HepG2 (cell line): ENCODE results near the gene DENND11. TPM values are rescaled to one million over a fixed set of nuclear protein-coding genes. Genes with fewer than 3 reads are reported as not detected.
A peak's percentile ranks its signal among the peaks of the same experiment; 100 is the strongest.

Source experiments
- ATAC-seq: fragments of 200-7000 bp; cut with Tn5 transposase; 3 replicates; pipeline ENCODE4 v1.9.1; 2020; ENCODE audit warnings: mild to moderate bottlenecking, moderate library complexity
- BruUV-seq: library from RNA; stranded (reverse); fragments of 400-500 nt; replicated peaks from 2 replicates; lab custom pipeline; 2021; lab: Mats Ljungman, UMichigan
- CTCF ChIA-PET: fragments of 300-600 bp; formaldehyde crosslinking; extraction: SDS; loops from one replicate; lab custom pipeline; 2021; ENCODE audit warnings: low total read pairs, inconsistent platforms, low intra/inter-chr PET ratio; lab: Yijun Ruan, JAX
- POLR2A ChIA-PET: fragments of 350-600 bp; sonication (Branson Sonifier 250); formaldehyde crosslinking; loops from one replicate; lab custom pipeline; 2020; ENCODE audit warnings: antibody characterized with exemption, inconsistent platforms; lab: Yijun Ruan, JAX
- DNase-seq: peaks from one replicate; pipeline ENCODE4 v3.0.0-alpha.2; 2015; ENCODE audit warnings: low spot score
- FAIRE-seq: peaks from 3 replicates; lab custom pipeline; 2011; peaks lifted over from hg19 to GRCh38; lab: Jason Lieb, UNC
- H2AFZ ChIP-seq: one replicate; pipeline ENCODE4 v1.6.1; 2011; ENCODE audit warnings: low read length, inconsistent platforms
- H3K27ac ChIP-seq: fragments of 300-600 bp; 3 replicates; pipeline ENCODE4 v1.8.0; 2011; ENCODE audit warnings: mixed run types, mild to moderate bottlenecking, mixed read lengths, low read length, inconsistent platforms; ENCODE audit not compliant: insufficient read depth; ENCODE audit errors: extremely low read length
- H3K27me3 ChIP-seq, 2 experiments: fragments of 200-600 bp in 1 of 2; 2 replicates in 1 of 2; 3 replicates in 1 of 2; pipeline versions ENCODE4 v1.6.0 to v1.8.0; 2011; ENCODE audit warnings: low read length in 2 of 2, mild to moderate bottlenecking in 2 of 2, moderate library complexity in 2 of 2, inconsistent platforms in 1 of 2; ENCODE audit not compliant: insufficient read depth in 2 of 2, control insufficient read depth in 1 of 2
- H3K36me3 ChIP-seq, 2 experiments: fragments of 200-600 bp in 1 of 2; replicated peaks in 1 of 2; 2 replicates in 1 of 2; 3 replicates in 1 of 2; pipeline versions ENCODE4 v1.5.1 to v1.8.0; 2011; ENCODE audit warnings: low read length in 2 of 2, inconsistent platforms in 1 of 2; ENCODE audit not compliant: insufficient read depth in 2 of 2, control insufficient read depth in 1 of 2
- H3K4me1 ChIP-seq: 2 replicates; pipeline ENCODE4 v1.5.1; 2012; ENCODE audit warnings: low read length, inconsistent platforms; ENCODE audit not compliant: insufficient read depth
- H3K4me2 ChIP-seq: 2 replicates; pipeline ENCODE4 v1.6.0; 2011; ENCODE audit warnings: low read depth, low read length, inconsistent platforms
- H3K4me3 ChIP-seq, 3 experiments: fragments of 200-600 bp in 1 of 3; sonication (generic), shearing (Covaris generic) in 1 of 3; replicated peaks in 1 of 3; 2 replicates each; pipeline ENCODE4 v1.5.1; 2011 to 2016; ENCODE audit warnings: low read length in 3 of 3, inconsistent platforms in 2 of 3, low read depth in 2 of 3, mild to moderate bottlenecking in 2 of 3, control low read depth in 1 of 3, mixed read lengths in 1 of 3; ENCODE audit not compliant: insufficient read depth in 1 of 3
- H3K79me2 ChIP-seq: one replicate; pipeline ENCODE4 v1.6.1; 2011; ENCODE audit warnings: low read length, inconsistent platforms; ENCODE audit not compliant: insufficient read depth
- H3K9ac ChIP-seq: 2 replicates; pipeline ENCODE4 v1.6.0; 2011; ENCODE audit warnings: mild to moderate bottlenecking, low read depth, low read length, inconsistent platforms; ENCODE audit not compliant: insufficient read depth
- H3K9me3 ChIP-seq: 2 replicates; pipeline ENCODE4 v1.5.1; 2012; ENCODE audit warnings: mild to moderate bottlenecking, low read length
- H4K20me1 ChIP-seq: 2 replicates; pipeline ENCODE4 v1.6.0; 2011; ENCODE audit warnings: inconsistent platforms, mild to moderate bottlenecking, low read length, moderate library complexity; ENCODE audit not compliant: insufficient read depth
- ARID4A ChIP-seq: sonication (generic); formaldehyde crosslinking; IDR thresholded peaks from 2 replicates; pipeline ENCODE4 v1.5.0; 2020; ENCODE audit warnings: mild to moderate bottlenecking, missing genetic modification reagents, borderline replicate concordance
- ARNT2 ChIP-seq: sonication (generic); formaldehyde crosslinking; IDR thresholded peaks from 2 replicates; pipeline ENCODE4 v1.8.0; 2022; ENCODE audit warnings: mild to moderate bottlenecking, low read depth, missing genetic modification reagents, moderate library complexity
- BHLHE40 ChIP-seq: IDR thresholded peaks from 2 replicates; pipeline ENCODE4 v1.6.1; 2011; ENCODE audit warnings: low read length, improper control_type of control experiment
- CBFB ChIP-seq: sonication (generic); formaldehyde crosslinking; IDR thresholded peaks from 2 replicates; pipeline ENCODE4 v1.4.0; 2020; ENCODE audit warnings: missing genetic modification reagents
- ESRRA ChIP-seq: sonication (generic); formaldehyde crosslinking; IDR thresholded peaks from 2 replicates; pipeline ENCODE4 v1.5.1; 2020; ENCODE audit warnings: mild to moderate bottlenecking, low read depth, missing genetic modification reagents
- EZH2 ChIP-seq: conservative IDR thresholded peaks from 2 replicates; pipeline ENCODE4 v1.6.1; 2012; ENCODE audit warnings: mild to moderate bottlenecking, low read depth, low read length, moderate library complexity
- GLI4 ChIP-seq: sonication (generic); formaldehyde crosslinking; IDR thresholded peaks from 2 replicates; pipeline ENCODE4 v1.5.1; 2020; ENCODE audit warnings: missing genetic modification reagents, mild to moderate bottlenecking, moderate library complexity, borderline replicate concordance
- NFRKB ChIP-seq: fragments of 450-650 bp; IDR thresholded peaks from 2 replicates; pipeline ENCODE4 v1.6.1; 2017
- PAWR ChIP-seq: sonication (generic); formaldehyde crosslinking; IDR thresholded peaks from 2 replicates; pipeline ENCODE4 v1.4.0; 2020; ENCODE audit warnings: missing genetic modification reagents, mild to moderate bottlenecking, borderline replicate concordance
- ZMYM4 ChIP-seq: sonication (generic); formaldehyde crosslinking; IDR thresholded peaks from 2 replicates; pipeline ENCODE4 v1.8.1; 2023; ENCODE audit warnings: mild to moderate bottlenecking, missing genetic modification reagents
- ZNF577 ChIP-seq: sonication (generic); formaldehyde crosslinking; IDR thresholded peaks from 2 replicates; pipeline ENCODE4 v1.4.0; 2020; ENCODE audit warnings: mild to moderate bottlenecking, low read depth, missing genetic modification reagents, borderline replicate concordance
- ZNF709 ChIP-seq: sonication (generic); formaldehyde crosslinking; IDR thresholded peaks from 2 replicates; pipeline ENCODE4 v1.5.0; 2020; ENCODE audit warnings: mild to moderate bottlenecking, missing genetic modification reagents
- ZNF772 ChIP-seq: sonication (generic); formaldehyde crosslinking; IDR thresholded peaks from 2 replicates; pipeline ENCODE4 v1.5.0; 2020; ENCODE audit warnings: mild to moderate bottlenecking, missing genetic modification reagents
- WGBS: methylation state at CpG from one replicate; pipeline ENCODE4 v1.1.6; 2017; ENCODE audit warnings: low lambda C conversion rate; 5-methylcytosine and 5-hydroxymethylcytosine counted together
- in situ Hi-C: cut with HindIII; loops from 2 replicates; pipeline ENCODE4 v1.10.0; 2017; ENCODE audit warnings: low pct_unique_long_range_greater_than_20kb; ENCODE audit not compliant: extremely low pct_ligation_motif_present
- intact Hi-C: fragments of 100-400 bp; cut with micrococcal nuclease; formaldehyde crosslinking; loops from one replicate; pipeline ENCODE4 v1.10.0; 2022; ENCODE audit not compliant: unreplicated experiment
- polyA plus RNA-seq, 8 experiments: library from polyadenylated mRNA; depleted of rRNA in 3 of 8; stranded (reverse) in 7 of 8; unstranded in 1 of 8; fragments of >200 nt; fragmentation: Illumina TruSeq in 4 of 8; extraction: Trizol in 4 of 8; gene quantifications; 2 replicates each; pipeline versions ENCODE4 v1.2.1 to v1.2.3, GENCODE V29; 2011 to 2016; ENCODE audit warnings: low read depth in 4 of 8, missing spikeins in 1 of 8, mixed read lengths in 1 of 8; ENCODE audit not compliant: insufficient read depth in 1 of 8
- total RNA-seq, 5 experiments: library from RNA; depleted of rRNA; stranded (reverse); fragments of >200 nt; fragmentation: Illumina TruSeq; extraction: Trizol; gene quantifications; 2 replicates each; pipeline ENCODE4 v1.2.3, GENCODE V29; 2016; ENCODE audit warnings: low read depth in 1 of 5
- TF ChIP-seq, protein P1 (sequence below): sonication (generic); formaldehyde crosslinking; IDR thresholded peaks from 2 replicates; pipeline ENCODE4 v1.5.1; 2020; ENCODE audit warnings: mild to moderate bottlenecking, missing genetic modification reagents

DENND11 gene
- total and polyA plus RNA-seq, 2 of the 13 experiments (the other 11 are each of a cell fraction or from before 2014, with no cell fraction given): 7.1 to 10.5 TPM

DNA sequence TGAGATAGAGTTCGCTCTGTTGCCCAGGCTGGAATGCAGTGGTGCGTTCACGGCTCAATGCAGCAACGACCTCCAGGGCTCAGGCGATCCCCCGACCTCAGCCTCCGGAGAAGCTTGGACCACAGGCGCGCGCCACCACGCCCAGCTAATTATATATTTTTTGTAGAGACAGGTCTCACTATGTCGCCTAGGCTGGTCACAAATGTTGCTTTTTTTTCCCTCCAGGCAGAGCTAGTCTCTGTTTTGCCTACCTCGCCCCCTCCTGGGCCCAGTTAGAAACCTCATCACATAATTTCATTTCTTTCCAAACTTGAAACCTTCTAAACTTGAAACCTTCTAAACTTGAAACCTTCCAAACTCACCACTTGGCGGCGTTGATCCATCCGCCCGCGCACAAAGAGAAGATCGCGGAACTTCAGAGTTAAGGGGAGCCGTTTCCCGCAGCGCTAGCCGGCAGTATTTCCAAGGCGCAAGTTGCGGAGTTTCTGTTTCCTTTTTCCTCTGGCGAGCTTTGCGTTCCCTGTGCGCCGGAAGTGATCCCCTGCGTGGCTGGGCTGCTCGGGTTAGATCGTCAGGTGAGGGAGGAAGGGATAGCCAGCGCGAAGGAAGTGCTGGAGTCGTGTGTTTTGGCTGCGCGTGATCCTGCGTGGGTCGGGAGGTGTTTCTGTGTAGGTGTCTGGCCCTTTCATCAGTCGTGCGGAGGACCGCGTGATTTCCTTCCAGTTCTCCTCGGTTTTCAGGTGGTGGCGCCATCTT lies 36.0 kb upstream of the DENND11 start, which contains the start of gene SSBP1:
SSBP1 (plus strand) TSS at position 523 of the 756 bp plus-strand sequence. CDS start 809 bp downstream, outside the sequence.
- POLR2A ChIA-PET: interaction anchor here (0.6 to 2.1 kb wide), 11 partner anchors 10 to 723 kb away, joined by 3 to 18 read pairs (median 4); partner anchors contain the start of genes AGK, DENND11, MRPS33 and WEE2
- WGBS: under 1% methylated on average over 42 of the region's 46 CpGs
- Histone ChIP-seq H3K27ac (peak within 1 kb of the TSS; percentile 81), H3K9ac (peak within 1 kb of the TSS; percentile 82), H3K27me3 (no peaks in the 10 kb centered on the region; a peak in 1 of 5 replicates), H4K20me1 (no peaks in the 10 kb centered on the region), H3K4me1 (peaks cover 29% of the 10 kb centered on the region), H3K4me2 (peak within 1 kb of the TSS; percentile 85), H3K9me3 (no peaks in the 10 kb centered on the region), H2AFZ (peak within 1 kb of the TSS; percentile 95), H3K4me3 (peak within 1 kb of the TSS; percentile 84 to 93 (median 85)), H3K79me2 (peaks cover 32% of the 10 kb centered on the region), H3K36me3 (peaks cover 6 to 25% of the 10 kb centered on the region in 2 experiments)
- peak; percentile 95 for ATAC-seq
- CTCF ChIA-PET: interaction anchor here (2.5 kb wide), 1 partner anchor 83 kb away, joined by 16 read pairs; no protein-coding TSS in a partner anchor
- in situ Hi-C loops (loop anchor here (10.0 kb wide), 1 partner anchor 83 kb away; no protein-coding TSS in a partner anchor), intact Hi-C loops (loop anchor here (1.0 to 2.0 kb wide), 3 partner anchors 41 to 187 kb away; partner anchors contain the start of gene AGK)
- no TSS peak for BruUV-seq
- peak; percentile 94 for DNase-seq
- peak; percentile 93 for FAIRE-seq
- TF ChIP-seq PAWR (CRISPR knock-in tag): peak; percentile 52; the same call in 1 of the 2 replicates
- TF ChIP-seq, protein P1, sequence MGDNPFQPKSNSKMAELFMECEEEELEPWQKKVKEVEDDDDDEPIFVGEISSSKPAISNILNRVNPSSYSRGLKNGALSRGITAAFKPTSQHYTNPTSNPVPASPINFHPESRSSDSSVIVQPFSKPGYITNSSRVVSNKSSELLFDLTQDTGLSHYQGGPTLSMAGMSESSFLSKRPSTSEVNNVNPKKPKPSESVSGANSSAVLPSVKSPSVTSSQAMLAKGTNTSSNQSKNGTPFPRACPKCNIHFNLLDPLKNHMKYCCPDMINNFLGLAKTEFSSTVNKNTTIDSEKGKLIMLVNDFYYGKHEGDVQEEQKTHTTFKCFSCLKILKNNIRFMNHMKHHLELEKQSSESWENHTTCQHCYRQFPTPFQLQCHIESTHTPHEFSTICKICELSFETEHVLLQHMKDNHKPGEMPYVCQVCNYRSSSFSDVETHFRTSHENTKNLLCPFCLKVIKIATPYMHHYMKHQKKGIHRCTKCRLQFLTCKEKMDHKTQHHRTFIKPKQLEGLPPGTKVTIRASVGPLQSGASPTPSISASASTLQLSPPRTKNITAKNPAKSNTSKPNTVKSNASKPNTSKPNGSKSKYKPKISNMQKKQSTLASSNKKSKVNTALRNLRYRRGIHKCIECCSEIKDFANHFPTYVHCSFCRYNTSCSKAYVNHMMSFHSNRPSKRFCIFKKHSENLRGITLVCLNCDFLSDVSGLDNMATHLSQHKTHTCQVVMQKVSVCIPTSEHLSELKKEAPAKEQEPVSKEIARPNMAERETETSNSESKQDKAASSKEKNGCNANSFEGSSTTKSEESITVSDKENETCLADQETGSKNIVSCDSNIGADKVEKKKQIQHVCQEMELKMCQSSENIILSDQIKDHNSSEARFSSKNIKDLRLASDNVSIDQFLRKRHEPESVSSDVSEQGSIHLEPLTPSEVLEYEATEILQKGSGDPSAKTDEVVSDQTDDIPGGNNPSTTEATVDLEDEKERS: peak; percentile 89
- peak; percentile 36; the same call in 1 of the 2 replicates for TF ChIP-seq BHLHE40
- no peak for TF ChIP-seq GLI4
- no peak for TF ChIP-seq NFRKB
- peak; percentile 66; the same call in 1 of the 2 replicates for TF ChIP-seq ZNF709 (CRISPR knock-in tag)
- TF ChIP-seq ZNF772 (CRISPR knock-in tag): peak; percentile 96
- TF ChIP-seq CBFB (CRISPR knock-in tag): peak; percentile 97
- TF ChIP-seq ARID4A (CRISPR knock-in tag): peak; percentile 87
- TF ChIP-seq EZH2: no peak
- peak; percentile 99 for TF ChIP-seq ZMYM4 (CRISPR knock-in tag)
- peak; percentile 58; the same call in 1 of the 2 replicates for TF ChIP-seq ESRRA (CRISPR knock-in tag)
- TF ChIP-seq ARNT2 (CRISPR knock-in tag): peak; percentile 77
- TF ChIP-seq ZNF577 (CRISPR knock-in tag): no peak
